Right lobe of liver (tissue), 6 donors: ENCODE data around the gene CCL8. TPM values are rescaled to one million over a fixed set of nuclear protein-coding genes. Genes with fewer than 3 reads are reported as not detected.
A peak's percentile ranks its signal among the peaks of the same experiment; 100 is the strongest.

Experiments used
- ATAC-seq, 4 donors: fragments of 200-7000 bp; cut with Tn5 transposase; one replicate each; pipeline ENCODE4 v1.9.1; 2020; ENCODE audit warnings: mild to moderate bottlenecking in 4 of 4, moderate library complexity in 4 of 4
- DNase-seq, 3 donors: peaks; one replicate each; pipeline ENCODE4 v3.0.0-alpha.2; 2020
- H3K27ac ChIP-seq, 3 donors: fragments of 200-600 bp; one replicate each; pipeline ENCODE4 v1.8.0; 2022
- H3K27me3 ChIP-seq, 2 donors: fragments of 200-600 bp; one replicate each; pipeline ENCODE4 v1.8.0; 2022
- H3K36me3 ChIP-seq, 4 donors: fragments of 200-600 bp; sonication (generic) in 1 of 4; one replicate each; pipeline versions ENCODE4 v1.5.1 to v1.8.0; 2017 to 2022; ENCODE audit warnings: control low read depth in 1 of 4
- H3K4me1 ChIP-seq, 4 donors: fragments of 200-600 bp; sonication (generic) in 1 of 4; one replicate each; pipeline versions ENCODE4 v1.5.1 to v1.8.0; 2017 to 2022; ENCODE audit warnings: control low read depth in 1 of 4
- H3K4me3 ChIP-seq, 3 donors: fragments of 200-600 bp; one replicate each; pipeline ENCODE4 v1.8.0; 2022
- H3K9me3 ChIP-seq, 4 donors: fragments of 200-600 bp; sonication (generic) in 1 of 4; one replicate each; pipeline versions ENCODE4 v1.5.1 to v1.8.0; 2017 to 2022; ENCODE audit warnings: control low read depth in 1 of 4
- POLR2A ChIP-seq: fragments of 450-650 bp; IDR thresholded peaks from one replicate; pipeline ENCODE4 v1.6.1; 2017; ENCODE audit warnings: antibody characterized with exemption, mild to moderate bottlenecking
- WGBS: methylation state at CpG from one replicate; pipeline ENCODE4 v1.1.6; 2018; ENCODE audit warnings: low coverage, low lambda C conversion rate; ENCODE audit not compliant: insufficient coverage; ENCODE audit errors: missing lambda C conversion rate; 5-methylcytosine and 5-hydroxymethylcytosine counted together
- intact Hi-C, 2 donors: fragments of 100-400 bp; cut with DNase I; formaldehyde crosslinking; loops; one replicate each; pipeline versions ENCODE4 v1.11.2 to v1.14.1; 2022
- total RNA-seq, 6 experiments: library from RNA; depleted of rRNA in 2 of 6; stranded (reverse); fragments of >200 nt in 2 of 6; fragmentation: NEBNext Ultra II Directional in 3 of 6; extraction: Animal tissue kit (Norgen Biotek cat#: 25700) in 3 of 6; gene quantifications; one replicate each; pipeline versions ENCODE4 v1.1.0 to v1.2.4, GENCODE V29; 2016 to 2023
- TF ChIP-seq, protein P1 (sequence below), 4 donors: fragments of 200-600 bp in 3 of 4; fragments of 450-650 bp in 1 of 4; IDR thresholded peaks; one replicate each; pipeline versions ENCODE4 v1.5.1 to v1.8.0; 2016 to 2022; ENCODE audit warnings: antibody characterized with exemption in 4 of 4, mild to moderate bottlenecking in 2 of 4
- donor health status: DM: no; HTN: yes; CAD: no.
- donor health status: DM: no; HTN: no; CAD: no.
- donor health status: DM: no; HTN: no; CAD: no.
- donor health status: DM: no; HTN: yes; CAD: no.
- donor health status: DM: no; HTN: yes; CAD: no.

The CCL8 gene
- total RNA-seq, 6 experiments from 2014 or later = 0.69 TPM; not detected in 5

DNA sequence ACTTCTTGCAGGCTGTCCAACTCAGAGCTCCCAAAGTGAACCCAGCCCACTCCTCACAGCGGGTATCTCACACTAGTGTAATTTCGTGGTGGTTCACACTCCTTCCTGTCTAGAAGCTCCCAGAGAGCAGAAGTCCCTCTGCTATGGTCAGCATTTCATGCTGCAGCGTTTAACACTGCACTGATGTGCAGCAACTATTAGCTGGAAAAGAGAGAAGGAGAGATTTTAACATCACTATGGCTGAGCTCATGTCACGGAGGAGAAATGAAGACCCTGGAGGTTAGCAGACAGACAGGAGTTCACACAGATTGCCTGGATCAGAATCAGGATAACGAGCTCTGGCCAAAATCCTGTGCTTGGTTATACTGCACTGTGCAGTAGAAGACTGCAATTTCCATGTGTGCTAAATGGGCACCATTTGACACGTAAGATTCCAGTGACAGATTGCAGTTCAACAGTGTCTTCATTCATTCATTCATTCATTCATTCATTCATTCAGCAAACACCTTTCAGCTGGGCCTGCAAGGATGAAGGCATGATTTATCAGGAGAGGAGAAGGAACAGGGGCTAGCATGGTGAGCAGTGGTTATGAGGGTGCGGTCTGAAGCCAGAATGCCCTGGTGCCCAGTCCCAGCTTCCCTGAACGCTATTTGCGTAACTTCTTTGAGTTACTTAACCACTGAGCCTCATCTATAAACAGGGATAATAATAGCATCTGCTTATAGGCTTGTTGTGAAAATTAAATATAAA lies 49.1 kb downstream of the CCL8 start:
- peak; percentile 48 to 73 (median 66) for ATAC-seq
- WGBS = 32% methylated on average over 9 of the region's 9 CpGs
- H3K4me1 ChIP-seq = peaks cover 0 to 22% (median 7%) of the 10 kb centered on the region in 4 donors

DNA sequence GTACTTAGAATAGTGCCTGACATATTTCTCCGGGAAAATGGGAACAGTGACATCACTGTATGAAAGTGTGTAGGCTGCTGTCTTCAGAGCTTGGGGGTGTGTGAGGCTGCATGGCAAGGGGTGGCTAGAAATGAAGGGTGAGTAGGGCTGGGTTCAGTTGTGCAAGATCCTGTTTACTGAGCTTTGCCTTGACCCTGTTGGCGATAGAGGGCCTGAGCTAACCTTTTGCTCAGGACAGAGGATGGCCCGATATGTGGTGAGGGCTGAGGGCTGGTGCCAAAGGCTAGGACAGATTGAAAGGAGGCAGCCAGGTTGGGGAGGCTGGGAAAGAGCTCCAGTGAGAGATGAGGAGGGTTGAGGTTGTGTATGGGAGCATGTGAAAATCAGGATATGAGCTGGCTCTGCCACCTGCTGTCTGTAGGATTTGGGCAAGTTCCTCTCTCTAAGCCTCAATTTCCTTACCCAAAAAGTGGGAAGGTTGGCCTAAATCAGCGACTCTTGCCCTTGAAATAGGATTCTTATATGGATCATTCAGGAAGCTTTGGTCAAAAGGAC lies 49.8 kb downstream of the CCL8 start:
- H3K27ac ChIP-seq = no peak overlapping the region
- no peaks in the 10 kb centered on the region for H3K27me3 ChIP-seq
- H3K36me3 ChIP-seq = no peaks in the 10 kb centered on the region
- peak; percentile 35 to 80 (median 75) for DNase-seq
- peak; percentile 81 to 93 (median 88) for ATAC-seq
- TF ChIP-seq POLR2A = no peak
- TF ChIP-seq, protein P1, sequence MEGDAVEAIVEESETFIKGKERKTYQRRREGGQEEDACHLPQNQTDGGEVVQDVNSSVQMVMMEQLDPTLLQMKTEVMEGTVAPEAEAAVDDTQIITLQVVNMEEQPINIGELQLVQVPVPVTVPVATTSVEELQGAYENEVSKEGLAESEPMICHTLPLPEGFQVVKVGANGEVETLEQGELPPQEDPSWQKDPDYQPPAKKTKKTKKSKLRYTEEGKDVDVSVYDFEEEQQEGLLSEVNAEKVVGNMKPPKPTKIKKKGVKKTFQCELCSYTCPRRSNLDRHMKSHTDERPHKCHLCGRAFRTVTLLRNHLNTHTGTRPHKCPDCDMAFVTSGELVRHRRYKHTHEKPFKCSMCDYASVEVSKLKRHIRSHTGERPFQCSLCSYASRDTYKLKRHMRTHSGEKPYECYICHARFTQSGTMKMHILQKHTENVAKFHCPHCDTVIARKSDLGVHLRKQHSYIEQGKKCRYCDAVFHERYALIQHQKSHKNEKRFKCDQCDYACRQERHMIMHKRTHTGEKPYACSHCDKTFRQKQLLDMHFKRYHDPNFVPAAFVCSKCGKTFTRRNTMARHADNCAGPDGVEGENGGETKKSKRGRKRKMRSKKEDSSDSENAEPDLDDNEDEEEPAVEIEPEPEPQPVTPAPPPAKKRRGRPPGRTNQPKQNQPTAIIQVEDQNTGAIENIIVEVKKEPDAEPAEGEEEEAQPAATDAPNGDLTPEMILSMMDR (IDR thresholded peaks at IDR 0.05) = no peak
- peaks cover 0 to 22% (median 7%) of the 10 kb centered on the region in 4 donors for H3K4me1 ChIP-seq
- H3K9me3 ChIP-seq = no peaks in the 10 kb centered on the region
- intact Hi-C loops = loop anchor here in 1 of 2 donors (10.0 kb wide), 1 partner anchor 164 kb away; no protein-coding TSS in a partner anchor
- H3K4me3 ChIP-seq = no peak overlapping the region
- 8% methylated on average over 3 of the region's 4 CpGs for WGBS

More for the DNA sequence above, 49.1 kb downstream of the CCL8 start:
- TF ChIP-seq POLR2A = no peak
- TF ChIP-seq, protein P1 (IDR thresholded peaks at IDR 0.05) = no peak
- Histone ChIP-seq H3K36me3 (no peaks in the 10 kb centered on the region), H3K9me3 (no peaks in the 10 kb centered on the region), H3K4me3 (no peak overlapping the region), H3K27ac (no peak overlapping the region), H3K27me3 (no peaks in the 10 kb centered on the region)
- intact Hi-C loops = loop anchor here in 1 of 2 donors (10.0 kb wide), 1 partner anchor 164 kb away; no protein-coding TSS in a partner anchor
- no peak for DNase-seq

DNA sequence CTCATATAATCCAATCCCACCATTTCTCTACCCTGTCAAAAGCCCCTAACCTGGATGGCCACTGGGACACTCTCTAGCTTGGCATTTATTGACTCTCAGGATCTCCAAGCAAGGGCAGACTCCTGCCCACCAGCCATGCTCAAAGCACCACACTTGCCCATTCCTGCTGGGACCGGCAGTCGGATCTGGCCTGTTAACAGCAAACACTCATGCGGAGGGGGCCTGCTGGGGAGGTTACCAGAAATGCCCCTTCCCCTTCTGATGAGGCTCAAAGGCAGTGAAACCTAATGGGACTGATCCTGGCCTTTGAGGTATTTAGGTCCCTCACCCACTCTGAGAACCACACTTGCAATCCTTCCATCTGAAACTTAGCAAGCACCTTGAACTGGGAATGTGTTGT lies 50.3 kb downstream of the CCL8 start:
- no peaks in the 10 kb centered on the region for H3K9me3 ChIP-seq
- peaks cover 0 to 22% (median 7%) of the 10 kb centered on the region in 4 donors for H3K4me1 ChIP-seq
- intact Hi-C loops = loop anchor here in 1 of 2 donors (10.0 kb wide), 1 partner anchor 165 kb away; no protein-coding TSS in a partner anchor
- H3K36me3 ChIP-seq = no peaks in the 10 kb centered on the region
- DNase-seq (no peak), ATAC-seq (no peak)
- WGBS = no CpG with 5 or more reads among the region's 3 CpGs
- no peak overlapping the region for H3K27ac ChIP-seq
- H3K27me3 ChIP-seq = no peaks in the 10 kb centered on the region
- TF ChIP-seq, protein P1 (IDR thresholded peaks at IDR 0.05) = no peak
- no peak for TF ChIP-seq POLR2A
- no peak overlapping the region for H3K4me3 ChIP-seq

DNA sequence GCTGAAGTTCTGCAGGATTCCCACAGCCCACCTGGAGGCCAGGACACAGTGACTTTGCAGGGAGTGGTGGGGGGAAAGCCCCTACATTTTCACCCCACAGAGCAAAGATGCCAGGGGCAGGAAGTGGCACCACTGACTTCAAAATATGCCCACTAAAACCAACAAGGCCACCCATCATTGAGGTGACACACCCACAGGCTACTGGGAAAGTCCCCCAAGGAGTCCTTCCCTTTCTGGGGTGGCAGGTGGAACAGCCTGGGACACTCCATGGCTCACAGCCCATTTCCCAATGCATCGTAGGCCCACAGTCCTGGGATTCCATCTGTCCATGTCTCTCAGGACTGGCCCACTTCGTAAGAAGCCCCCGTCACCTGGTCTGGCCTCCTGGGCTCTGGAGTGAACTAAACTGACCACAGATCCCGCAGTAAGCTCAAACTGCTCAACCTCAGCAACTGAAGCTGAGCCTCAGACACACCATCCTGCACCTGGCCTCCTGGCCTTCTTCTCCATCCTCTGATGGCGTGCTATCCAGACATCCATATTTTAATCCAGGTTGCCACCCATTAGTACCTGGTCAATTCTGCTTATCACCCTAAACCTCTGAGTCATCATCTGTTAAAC lies 51.3 kb downstream of the CCL8 start:
- H3K9me3 ChIP-seq = no peaks in the 10 kb centered on the region
- H3K4me3 ChIP-seq = no peak overlapping the region
- intact Hi-C loops = no loop called here
- ATAC-seq = no peak
- no peak for DNase-seq
- TF ChIP-seq POLR2A = no peak
- TF ChIP-seq, protein P1 (IDR thresholded peaks at IDR 0.05) = no peak
- H3K27me3 ChIP-seq = no peaks in the 10 kb centered on the region
- H3K27ac ChIP-seq = no peak overlapping the region
- 88% methylated on average over 2 of the region's 5 CpGs for WGBS
- H3K36me3 ChIP-seq = no peaks in the 10 kb centered on the region
- peaks cover 0 to 22% (median 7%) of the 10 kb centered on the region in 4 donors for H3K4me1 ChIP-seq
